Upper lobe of left lung (tissue), 4 donors: ENCODE measurements around the gene ELOVL6.

Experiments used
- CTCF ChIP-seq, 6 experiments: fragments of 450-650 bp in 4 of 6; fragments of 200-600 bp in 2 of 6; sonication (generic) in 2 of 6; IDR thresholded peaks; one replicate each; pipeline ENCODE4 v1.5.1; 2016 to 2019; ENCODE audit warnings: antibody characterized with exemption in 6 of 6
- EP300 ChIP-seq, 4 donors: sonication (generic); formaldehyde crosslinking; IDR thresholded peaks; one replicate each; pipeline ENCODE4 v1.5.1; 2017; ENCODE audit warnings: antibody characterized with exemption in 4 of 4, control low read depth in 2 of 4
- POLR2A ChIP-seq, 4 donors: fragments of 450-650 bp; IDR thresholded peaks; one replicate each; pipeline ENCODE4 v1.5.1; 2016 to 2017; ENCODE audit warnings: antibody characterized with exemption in 4 of 4, mild to moderate bottlenecking in 2 of 4
- POLR2AphosphoS5 ChIP-seq, 2 donors: sonication (generic); formaldehyde crosslinking; IDR thresholded peaks; one replicate each; pipeline ENCODE4 v1.5.1; 2017; ENCODE audit warnings: antibody characterized with exemption in 2 of 2

GRCh38 chr4:110010797-110011196 is 187.6 kb downstream of the ELOVL6 start:
- TF ChIP-seq POLR2A (IDR thresholded peaks at IDR 0.05) (no peak), CTCF (IDR thresholded peaks at IDR 0.05) (no peak), POLR2AphosphoS5 (IDR thresholded peaks at IDR 0.05) (no peak), EP300 (IDR thresholded peaks at IDR 0.05) (no peak)
